Measurements from ENCODE around the gene C19orf67.
"Not testable (repeated sequence)": the region's sequence is repeated elsewhere in the genome, so short reads cannot be mapped to it uniquely, and the experiment has no call there.

C19orf67 gene

GRCh38 chr19:14058182-14059092 is 27.1 kb downstream of the C19orf67 start:
- DNase-seq (ENCODE audit: low read depth in 2 of 3, low spot score in 1 of 3), result no peak

DNA sequence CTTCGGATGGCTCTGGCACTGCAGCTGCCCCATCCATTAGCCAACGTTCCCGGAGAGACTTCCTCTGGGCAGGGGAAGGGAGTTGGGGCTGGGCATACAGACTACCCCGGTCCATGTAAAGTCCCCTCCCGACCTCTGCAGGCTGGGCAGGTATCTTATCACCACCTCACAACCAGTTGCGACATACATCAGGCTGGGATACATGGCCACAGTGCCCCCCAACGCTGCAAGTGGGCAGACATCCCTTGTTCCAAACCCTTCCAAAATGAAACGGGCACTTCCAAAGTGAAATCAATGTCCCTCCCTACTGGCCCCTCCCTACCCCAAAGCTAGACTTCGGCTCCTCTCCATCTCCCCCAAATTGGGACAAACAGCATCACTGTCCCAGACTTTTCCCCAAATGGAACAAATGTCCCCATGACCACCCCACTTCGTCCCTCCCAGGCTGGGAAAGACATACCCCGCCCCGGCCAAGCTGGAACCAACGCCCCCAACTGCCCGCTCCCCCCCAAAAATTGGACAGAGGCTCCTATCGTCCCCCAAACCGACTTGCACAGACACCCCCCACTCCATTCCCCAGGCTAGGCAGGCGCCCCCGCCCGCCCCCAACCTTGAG is 28.7 kb downstream of the C19orf67 start:
- no peak for DNase-seq (ENCODE audit: low read depth in 2 of 3, low spot score in 1 of 3)

GRCh38 chr19:14056069-14056666 is 29.4 kb downstream of the C19orf67 start:
- DNase-seq (ENCODE audit: low read depth in 2 of 3, low spot score in 1 of 3), result no peak

DNA sequence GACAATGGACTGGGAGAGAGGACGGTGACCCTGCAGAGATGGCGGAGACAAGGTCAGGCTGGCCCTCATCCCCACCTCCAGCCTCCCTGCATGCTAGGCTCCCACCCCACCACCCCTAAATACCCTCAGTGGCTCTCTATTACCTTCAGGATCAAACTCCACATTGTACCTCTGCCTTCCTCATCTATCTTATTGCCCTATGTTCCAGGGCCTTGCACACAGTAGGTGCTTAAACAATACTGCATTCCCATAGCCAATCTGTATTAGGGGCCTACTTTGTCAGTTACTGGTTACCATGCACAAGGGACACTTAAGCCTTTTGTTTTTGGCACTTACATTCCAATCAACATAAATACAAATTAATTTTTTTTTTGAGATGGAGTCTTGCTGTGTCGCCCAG is 30.2 kb downstream of the C19orf67 start:
- no peak for DNase-seq (ENCODE audit: low read depth in 2 of 3, low spot score in 1 of 3)

GRCh38 chr19:14054721-14055120 is 30.9 kb downstream of the C19orf67 start:
- no peak for DNase-seq (ENCODE audit: low read depth in 2 of 3, low spot score in 1 of 3)

GRCh38 chr19:14054099-14054498 is 31.5 kb downstream of the C19orf67 start:
- DNase-seq (ENCODE audit: low read depth in 2 of 3, low spot score in 1 of 3), result no peak

GRCh38 chr19:14053500-14053899 is 32.1 kb downstream of the C19orf67 start:
- no peak for DNase-seq (ENCODE audit: low read depth in 2 of 3, low spot score in 1 of 3)

DNA sequence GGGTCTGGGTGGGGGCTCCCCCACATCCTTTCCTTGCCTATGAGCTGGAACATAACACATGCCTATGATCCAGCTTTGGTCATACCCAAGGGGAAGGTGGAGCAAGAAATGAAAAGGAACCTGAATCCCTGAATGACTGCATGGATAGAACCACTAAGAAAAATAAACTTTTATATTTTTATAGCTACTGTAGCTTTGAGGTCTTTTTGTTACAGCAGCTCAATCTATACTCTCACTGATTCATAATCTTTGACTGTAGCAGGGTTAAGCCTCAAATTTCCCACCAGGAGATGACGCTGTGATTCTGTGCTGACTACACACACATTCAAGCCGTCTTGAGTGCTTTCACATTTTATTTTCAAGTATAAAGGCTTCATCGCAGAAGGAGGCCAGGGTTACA is 32.6 kb downstream of the C19orf67 start:
- no peak for DNase-seq (ENCODE audit: low read depth in 2 of 3, low spot score in 1 of 3)

DNA sequence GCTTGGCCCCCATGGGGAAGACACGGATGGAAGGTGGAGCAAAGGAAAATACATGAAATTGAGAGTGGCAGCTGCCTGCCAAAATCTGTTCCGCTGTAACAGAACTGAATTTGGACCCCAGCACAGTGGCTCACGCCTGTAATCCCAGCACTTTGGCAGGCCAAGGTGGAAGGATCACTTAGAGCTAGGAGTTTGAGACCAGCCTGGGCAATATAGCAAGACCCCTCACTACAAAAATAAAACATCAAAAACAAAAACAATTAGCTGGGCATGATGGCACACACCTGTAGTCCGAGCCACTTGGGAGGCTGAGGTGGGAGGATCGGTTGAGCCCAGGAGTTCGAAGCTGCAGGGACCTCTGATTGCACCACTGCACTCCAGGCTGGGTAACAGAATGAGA is 33.1 kb downstream of the C19orf67 start:
- DNase-seq (ENCODE audit: low read depth in 2 of 3, low spot score in 1 of 3), result no peak

GRCh38 chr19:14051980-14052379 is 33.6 kb downstream of the C19orf67 start:
- DNase-seq (ENCODE audit: low read depth in 2 of 3, low spot score in 1 of 3), result no peak

- not testable (repeated sequence) for DNase-seq (ENCODE audit: low read depth in 2 of 3, low spot score in 1 of 3)
Measured at GRCh38 chr19:14050961-14051360, 34.6 kb downstream of the C19orf67 start.

DNA sequence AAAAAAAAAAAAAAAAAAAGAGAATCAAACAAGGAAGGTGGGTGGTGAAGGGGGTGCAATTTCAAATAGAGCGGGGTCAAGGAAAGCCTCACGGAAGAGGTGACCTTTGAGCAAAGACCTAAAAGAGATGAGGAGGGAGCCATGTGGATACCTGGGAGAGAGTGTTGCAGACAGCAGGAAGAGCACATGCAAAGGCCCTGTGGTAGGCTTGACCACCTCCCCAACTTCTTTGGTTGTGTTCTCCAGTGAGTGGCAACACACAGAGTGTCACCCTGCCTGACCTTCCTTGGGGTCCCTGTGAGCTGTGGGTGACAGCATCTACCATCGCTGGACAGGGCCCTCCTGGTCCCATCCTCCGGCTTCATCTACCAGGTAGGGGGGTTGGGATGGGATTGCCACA is 35.1 kb downstream of the C19orf67 start:
- DNase-seq (ENCODE audit: low read depth in 2 of 3, low spot score in 1 of 3), result no peak

- peak; percentile 65 to 83 (median 66) for DNase-seq (ENCODE audit: low read depth in 2 of 3, low spot score in 1 of 3)
Measured at GRCh38 chr19:14048443-14049153, 37.0 kb downstream of the C19orf67 start.

- DNase-seq (ENCODE audit: low read depth in 2 of 3, low spot score in 1 of 3), result not testable (repeated sequence)
Measured at GRCh38 chr19:14047866-14048265, 37.7 kb downstream of the C19orf67 start.

DNA sequence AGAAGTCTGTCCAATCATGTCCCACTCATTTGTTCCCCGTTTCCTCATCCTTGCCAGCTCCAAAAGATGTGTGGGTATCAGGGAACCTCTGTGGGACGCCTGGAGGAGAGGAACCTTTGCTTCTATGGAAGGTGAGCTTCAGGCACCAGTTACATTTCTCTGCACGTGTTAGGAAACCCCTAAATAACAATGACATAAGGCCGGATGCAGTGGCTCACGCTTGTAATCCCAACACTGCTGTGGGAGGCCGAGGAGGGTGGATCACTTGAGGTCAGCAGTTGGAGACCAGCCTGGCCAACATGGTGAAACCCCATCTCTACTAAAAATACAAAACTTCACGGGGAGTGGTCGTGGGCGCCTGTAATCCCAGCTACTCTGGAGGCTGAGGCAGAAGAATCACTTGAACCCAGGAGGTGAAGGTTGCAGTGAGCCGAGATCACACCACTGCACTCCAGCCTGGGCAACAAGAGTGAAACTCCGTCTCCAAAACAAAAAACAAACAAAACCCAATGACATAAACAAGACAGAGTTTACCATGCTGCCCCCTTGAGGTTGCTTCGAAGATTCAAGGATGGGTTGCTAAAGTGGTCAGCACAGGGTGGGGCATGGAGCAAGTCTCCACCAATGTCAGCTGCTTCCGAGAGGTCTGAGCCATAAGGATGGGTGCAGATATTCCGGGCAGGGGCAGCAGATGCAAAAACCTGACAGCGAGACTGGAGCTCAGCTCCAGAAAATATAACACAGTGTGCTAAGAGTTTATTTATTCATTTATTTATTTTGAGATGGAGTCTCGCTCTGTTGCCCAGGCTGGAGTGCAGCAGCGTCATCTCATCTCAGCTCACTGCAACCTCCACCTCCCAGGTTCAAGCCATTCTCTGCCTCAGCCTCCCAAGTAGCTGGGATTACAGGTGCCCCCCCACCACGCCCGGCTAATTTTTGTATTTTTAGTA is 42.6 kb downstream of the C19orf67 start:
- not testable (repeated sequence) for DNase-seq (ENCODE audit: low read depth in 2 of 3, low spot score in 1 of 3)

GRCh38 chr19:14039181-14039580 is 46.4 kb downstream of the C19orf67 start:
- DNase-seq (ENCODE audit: low read depth in 2 of 3, low spot score in 1 of 3), result no peak

- no peak for DNase-seq (ENCODE audit: low read depth in 2 of 3, low spot score in 1 of 3)
Measured at GRCh38 chr19:14035706-14036105, 49.9 kb downstream of the C19orf67 start.

- DNase-seq (ENCODE audit: low read depth in 2 of 3, low spot score in 1 of 3), result not testable (repeated sequence)
Measured at GRCh38 chr19:14035159-14035558, 50.4 kb downstream of the C19orf67 start.

DNA sequence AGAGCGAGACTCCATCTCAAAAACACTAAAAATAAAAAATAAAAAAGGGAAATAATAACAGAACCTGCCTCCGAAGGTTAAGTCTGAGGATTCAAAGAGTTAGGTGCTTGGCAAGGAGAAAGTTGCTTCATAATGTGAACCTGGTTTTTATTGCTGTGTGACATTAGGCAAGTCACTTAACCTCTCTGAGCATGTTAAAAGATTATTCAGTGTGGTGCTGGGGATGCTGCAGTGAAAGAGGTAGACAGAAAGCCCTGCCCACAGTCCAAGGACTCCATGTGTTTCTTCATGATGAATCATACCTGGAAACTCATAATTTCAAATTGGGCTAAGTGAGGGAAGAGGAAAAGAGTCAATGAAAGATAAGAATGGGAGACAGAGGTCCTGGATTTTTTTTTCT is 51.6 kb downstream of the C19orf67 start:
- DNase-seq (ENCODE audit: low read depth in 2 of 3, low spot score in 1 of 3), result no peak
